A549 (cell line): ENCODE measurements around the gene DEDD2. TPM values are rescaled to one million over a fixed set of nuclear protein-coding genes. Genes with fewer than 3 reads are reported as not detected.

Experiments
- ATAC-seq, 2 experiments: fragments of 200-7000 bp in 1 of 2; fragments of >200 bp in 1 of 2; cut with Nextera tagmentation in 1 of 2; cut with Tn5 transposase in 1 of 2; 3 replicates each; pipeline versions ENCODE4 v1.8.0 to v1.9.1; 2018 to 2020; ENCODE audit warnings: mild to moderate bottlenecking in 1 of 2, moderate library complexity in 1 of 2
- CTCF ChIA-PET: fragments of 300-600 bp; sonication (Branson Sonifier 250); formaldehyde crosslinking; extraction: SDS; loops from one replicate; lab custom pipeline; 2021; ENCODE audit warnings: antibody characterized with exemption, inconsistent platforms; lab: Yijun Ruan, JAX
- POLR2A ChIA-PET: fragments of 350-600 bp; formaldehyde crosslinking; extraction: SDS; loops from one replicate; lab custom pipeline; 2021; ENCODE audit warnings: antibody characterized with exemption, inconsistent platforms; lab: Yijun Ruan, JAX
- DNase-seq, 2 experiments: peaks; one replicate each; pipeline versions ENCODE4 v3.0.0 to v3.0.0-alpha.2; 2011 to 2016; ENCODE audit warnings: low read depth in 1 of 2, low spot score in 1 of 2
- FAIRE-seq: peaks from 2 replicates; lab custom pipeline; 2011; peaks lifted over from hg19 to GRCh38; lab: Jason Lieb, UNC
- H3K27ac ChIP-seq, 2 experiments: fragments of >200 bp; sonication (Bioruptor Twin); formaldehyde crosslinking; 3 replicates each; pipeline ENCODE4 v1.5.1; 2016 to 2017
- H3K4me1 ChIP-seq: fragments of >200 bp; sonication (Bioruptor Twin); formaldehyde crosslinking; 3 replicates; pipeline ENCODE4 v1.6.1; 2016
- H3K4me2 ChIP-seq: fragments of >200 bp; sonication (Bioruptor Twin); formaldehyde crosslinking; 3 replicates; pipeline ENCODE4 v1.6.1; 2016
- H3K4me3 ChIP-seq: fragments of >200 bp; sonication (Bioruptor Twin); formaldehyde crosslinking; 3 replicates; pipeline ENCODE4 v1.5.1; 2016
- H3K9me3 ChIP-seq: fragments of >200 bp; sonication (Bioruptor Twin); formaldehyde crosslinking; 3 replicates; pipeline ENCODE4 v1.6.1; 2016
- CBX2 ChIP-seq: fragments of 200-600 bp; sonication (generic); IDR thresholded peaks from 2 replicates; pipeline ENCODE4 v1.6.1; 2016; ENCODE audit warnings: low read depth, mild to moderate bottlenecking, borderline replicate concordance
- CEBPB ChIP-seq, 2 experiments: fragments of >200 bp in 1 of 2; sonication (Bioruptor Twin) in 1 of 2; formaldehyde crosslinking in 1 of 2; IDR thresholded peaks; 2 replicates each; pipeline ENCODE4 v1.6.1; 2012 to 2016
- CHD2 ChIP-seq: fragments of 150-350 bp; IDR thresholded peaks from 2 replicates; pipeline ENCODE4 v1.6.1; 2014; ENCODE audit warnings: low read length; ENCODE audit not compliant: partially characterized antibody
- EHF ChIP-seq: fragments of 250-450 bp; sonication (Bioruptor Pico); IDR thresholded peaks from 2 replicates; pipeline ENCODE4 v1.5.0; 2020; ENCODE audit warnings: mild to moderate bottlenecking
- ELK1 ChIP-seq: fragments of 150-350 bp; IDR thresholded peaks from 2 replicates; pipeline ENCODE4 v1.6.1; 2014; ENCODE audit warnings: low read depth, mild to moderate bottlenecking, low read length
- EP300 ChIP-seq, 2 experiments: fragments of >200 bp; sonication (Bioruptor Twin); formaldehyde crosslinking; IDR thresholded peaks; 2 replicates in 1 of 2; 3 replicates in 1 of 2; pipeline ENCODE4 v1.6.1; 2016 to 2017
- FOSB ChIP-seq: fragments of 250-450 bp; sonication (Bioruptor Pico); IDR thresholded peaks from 2 replicates; pipeline ENCODE4 v1.5.0; 2020; ENCODE audit warnings: mild to moderate bottlenecking, moderate library complexity
- FOXS1 ChIP-seq: fragments of 250-450 bp; sonication (Bioruptor Pico); IDR thresholded peaks from 2 replicates; pipeline ENCODE4 v1.5.0; 2020; ENCODE audit warnings: mild to moderate bottlenecking, moderate library complexity
- GATA3 ChIP-seq: IDR thresholded peaks from 2 replicates; pipeline ENCODE4 v1.6.1; 2012; ENCODE audit warnings: borderline replicate concordance
- HEYL ChIP-seq: fragments of 250-450 bp; sonication (Bioruptor Pico); IDR thresholded peaks from 2 replicates; pipeline ENCODE4 v1.8.0; 2021; ENCODE audit warnings: mild to moderate bottlenecking, moderate library complexity
- JUN ChIP-seq, 2 experiments: fragments of >200 bp; sonication (Bioruptor Twin); formaldehyde crosslinking; IDR thresholded peaks; 2 replicates in 1 of 2; 3 replicates in 1 of 2; pipeline ENCODE4 v1.6.1; 2016 to 2017
- JUNB ChIP-seq: fragments of >200 bp; sonication (Bioruptor Twin); formaldehyde crosslinking; IDR thresholded peaks from 2 replicates; pipeline ENCODE4 v1.6.1; 2016
- KDM5A ChIP-seq: fragments of 200-600 bp; sonication (generic); IDR thresholded peaks from 2 replicates; pipeline ENCODE4 v1.6.1; 2016; ENCODE audit warnings: antibody characterized with exemption, mild to moderate bottlenecking
- MAFK ChIP-seq: fragments of 450-650 bp; IDR thresholded peaks from 2 replicates; pipeline ENCODE4 v1.6.1; 2014; ENCODE audit not compliant: partially characterized antibody
- MYC ChIP-seq: IDR thresholded peaks from 2 replicates; pipeline ENCODE4 v1.6.1; 2012; ENCODE audit warnings: mild to moderate bottlenecking, inconsistent platforms, low read length, improper control_type of control experiment, borderline replicate concordance
- PBX3 ChIP-seq: IDR thresholded peaks from 2 replicates; pipeline ENCODE4 v1.6.1; 2012
- POLR2A ChIP-seq: IDR thresholded peaks from 2 replicates; pipeline ENCODE4 v1.6.1; 2012; ENCODE audit warnings: mild to moderate bottlenecking, low read length
- RARB ChIP-seq: fragments of 250-450 bp; sonication (Bioruptor Pico); IDR thresholded peaks from 2 replicates; pipeline ENCODE4 v1.8.0; 2021; ENCODE audit warnings: mild to moderate bottlenecking, moderate library complexity
- RCOR1 ChIP-seq: fragments of 150-350 bp; IDR thresholded peaks from 2 replicates; pipeline ENCODE4 v1.6.1; 2014; ENCODE audit warnings: antibody characterized with exemption, low read length, low read depth
- RFX5 ChIP-seq: fragments of 450-650 bp; IDR thresholded peaks from 2 replicates; pipeline ENCODE4 v1.7.1; 2014; ENCODE audit warnings: antibody characterized with exemption, mild to moderate bottlenecking, moderate library complexity
- RNF2 ChIP-seq: fragments of 200-600 bp; sonication (generic); IDR thresholded peaks from 2 replicates; pipeline ENCODE4 v1.6.1; 2016; ENCODE audit warnings: low read depth, mild to moderate bottlenecking, antibody characterized with exemption, moderate library complexity, borderline replicate concordance
- TFCP2L1 ChIP-seq: fragments of 250-450 bp; sonication (Bioruptor Pico); IDR thresholded peaks from 2 replicates; pipeline ENCODE4 v1.5.0; 2021; ENCODE audit warnings: mild to moderate bottlenecking
- TP53 ChIP-seq: fragments of 250-450 bp; sonication (Bioruptor Pico); IDR thresholded peaks from 2 replicates; pipeline ENCODE4 v1.5.0; 2021; ENCODE audit warnings: mild to moderate bottlenecking, moderate library complexity
- ZFP36 ChIP-seq: fragments of 450-650 bp; IDR thresholded peaks from 2 replicates; pipeline ENCODE4 v1.6.1; 2014; ENCODE audit warnings: borderline replicate concordance; ENCODE audit not compliant: partially characterized antibody
- ZNF302 ChIP-seq: fragments of 250-450 bp; sonication (Bioruptor Pico); IDR thresholded peaks from 2 replicates; pipeline ENCODE4 v1.9.0; 2021; ENCODE audit warnings: inconsistent platforms, mild to moderate bottlenecking, moderate library complexity
- WGBS: methylation state at CpG from one replicate; pipeline ENCODE4 v1.1.6; 2017; ENCODE audit errors: missing lambda C conversion rate; 5-methylcytosine and 5-hydroxymethylcytosine counted together
- polyA plus RNA-seq, 4 experiments: library from polyadenylated mRNA; depleted of rRNA in 3 of 4; stranded (reverse); fragments of >200 nt; fragmentation: RNase III in 1 of 4; extraction: RNeasy Plus Mini Kit Qiagen cat#74134 plus additional on column Dnase treatment in 1 of 4; gene quantifications; 2 replicates in 3 of 4; 3 replicates in 1 of 4; pipeline ENCODE4 v1.2.3, GENCODE V29; 2011 to 2017
- TF ChIP-seq, protein P1 (sequence below): IDR thresholded peaks from 2 replicates; pipeline ENCODE4 v1.6.1; 2012
- TF ChIP-seq, protein P2 (sequence below): fragments of >200 bp; sonication (Bioruptor Twin); formaldehyde crosslinking; IDR thresholded peaks from 2 replicates; pipeline ENCODE4 v1.6.1; 2016

DEDD2 gene
- polyA plus RNA-seq, 2 of the 4 experiments (the other 2 are of a cell fraction) = 30.8 to 54.1 TPM

DNA sequence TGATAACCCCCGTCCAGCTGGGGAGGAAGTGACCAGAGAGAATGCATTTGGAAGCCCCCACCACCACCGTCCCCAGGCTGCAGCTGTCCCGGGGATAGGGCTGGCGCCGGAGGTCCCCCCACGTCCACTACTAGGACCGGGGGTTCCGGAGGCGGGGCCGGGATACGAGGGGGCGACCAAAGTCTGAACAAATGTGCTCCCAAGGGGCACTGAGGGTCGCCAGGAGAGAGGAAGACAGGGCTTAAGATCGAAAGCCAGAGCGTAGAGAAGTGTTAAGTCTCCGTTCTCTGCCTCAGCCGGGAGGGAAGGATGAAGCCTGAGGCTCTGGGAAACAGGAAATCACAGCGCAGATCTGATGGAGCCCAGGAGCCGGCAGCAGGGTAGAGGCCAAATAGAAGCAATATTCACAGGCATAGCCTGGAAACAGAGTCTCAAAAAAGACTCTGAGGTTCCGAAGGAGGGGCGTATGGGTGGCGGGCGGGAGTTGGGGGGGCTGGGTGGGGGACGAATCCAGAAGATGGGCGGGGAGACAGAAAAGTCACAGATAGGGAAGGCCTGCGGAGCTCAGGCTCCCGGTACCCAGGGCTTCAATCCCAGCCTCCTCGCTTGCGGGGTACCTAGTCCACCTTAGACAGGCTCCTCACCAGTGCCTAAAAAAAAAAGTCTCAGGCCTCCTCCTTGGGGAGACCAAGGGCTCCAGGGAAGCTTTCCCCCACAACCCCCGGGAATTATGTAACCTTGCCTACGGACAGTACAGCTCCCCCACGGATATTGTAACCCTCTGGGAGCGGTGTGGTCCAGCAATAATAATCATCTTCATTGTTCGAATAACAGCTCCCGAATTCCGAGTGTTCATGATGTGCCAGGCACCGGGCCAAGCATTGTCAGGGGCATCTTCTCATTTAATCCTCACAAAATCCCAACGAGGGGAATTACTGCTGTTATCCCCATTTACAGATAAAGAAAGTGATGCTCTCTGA is 38.6 kb upstream of the DEDD2 start:
- 6% methylated on average over 35 of the region's 38 CpGs for WGBS
- peak overlapping the region; percentile 94 for H3K4me3 ChIP-seq
- H3K4me1 ChIP-seq = peaks cover 37% of the 10 kb centered on the region
- peak; percentile 91 for FAIRE-seq
- POLR2A ChIA-PET = interaction anchor here (0.7 to 2.1 kb wide), 7 partner anchors 10 to 180 kb away, joined by 3 to 17 read pairs (median 3); partner anchors contain the start of genes GSK3A and ZNF574
- H3K9me3 ChIP-seq = no peaks in the 10 kb centered on the region
- no peak for TF ChIP-seq MAFK
- no peak for TF ChIP-seq KDM5A
- TF ChIP-seq TP53 (CRISPR knock-in tag) = peak; percentile 30; the same call in 1 of the 2 replicates
- TF ChIP-seq JUN (IDR thresholded peaks at IDR 0.05) = peak; percentile 31 to 33; a peak in 3 of 5 replicates
- no peak for TF ChIP-seq GATA3
- TF ChIP-seq ELK1 = 0 out of 2 replicates have a peak, but pooled peaks have one; percentile 19
- TF ChIP-seq JUNB = no peak
- no peak; the same call in 1 of the 2 replicates for TF ChIP-seq RFX5
- TF ChIP-seq EHF (CRISPR knock-in tag) = no peak
- no peak for TF ChIP-seq MYC
- TF ChIP-seq CEBPB (IDR thresholded peaks at IDR 0.05) = peak in 1 of 2 experiments; percentile 65; a peak in 2 of 4 replicates
- TF ChIP-seq CHD2 = no peak
- no peak for TF ChIP-seq PBX3
- TF ChIP-seq EP300 (IDR thresholded peaks at IDR 0.05) = no peak
- no peak for TF ChIP-seq ZFP36
- TF ChIP-seq POLR2A = peak; percentile 29; the same call in 1 of the 2 replicates
- no peak for TF ChIP-seq RNF2
- no peak for TF ChIP-seq TFCP2L1 (CRISPR knock-in tag)
- TF ChIP-seq, protein P1, sequence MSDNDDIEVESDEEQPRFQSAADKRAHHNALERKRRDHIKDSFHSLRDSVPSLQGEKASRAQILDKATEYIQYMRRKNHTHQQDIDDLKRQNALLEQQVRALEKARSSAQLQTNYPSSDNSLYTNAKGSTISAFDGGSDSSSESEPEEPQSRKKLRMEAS = peak; percentile 18; the same call in 1 of the 2 replicates
- TF ChIP-seq CBX2 = no peak
- TF ChIP-seq RCOR1 = peak; percentile 32; the same call in 1 of the 2 replicates
- ATAC-seq = peak; percentile 37 to 61
- CTCF ChIA-PET = interaction anchor here (0.6 to 5.4 kb wide), 14 partner anchors 9 to 165 kb away, joined by 3 to 82 read pairs (median 4); partner anchors contain the start of genes GSK3A, PAFAH1B3 and POU2F2
- DNase-seq = peak; percentile 80 to 84
- peak overlapping the region; percentile 94 to 96 for H3K27ac ChIP-seq
- peak overlapping the region; percentile 92 for H3K4me2 ChIP-seq

DNA sequence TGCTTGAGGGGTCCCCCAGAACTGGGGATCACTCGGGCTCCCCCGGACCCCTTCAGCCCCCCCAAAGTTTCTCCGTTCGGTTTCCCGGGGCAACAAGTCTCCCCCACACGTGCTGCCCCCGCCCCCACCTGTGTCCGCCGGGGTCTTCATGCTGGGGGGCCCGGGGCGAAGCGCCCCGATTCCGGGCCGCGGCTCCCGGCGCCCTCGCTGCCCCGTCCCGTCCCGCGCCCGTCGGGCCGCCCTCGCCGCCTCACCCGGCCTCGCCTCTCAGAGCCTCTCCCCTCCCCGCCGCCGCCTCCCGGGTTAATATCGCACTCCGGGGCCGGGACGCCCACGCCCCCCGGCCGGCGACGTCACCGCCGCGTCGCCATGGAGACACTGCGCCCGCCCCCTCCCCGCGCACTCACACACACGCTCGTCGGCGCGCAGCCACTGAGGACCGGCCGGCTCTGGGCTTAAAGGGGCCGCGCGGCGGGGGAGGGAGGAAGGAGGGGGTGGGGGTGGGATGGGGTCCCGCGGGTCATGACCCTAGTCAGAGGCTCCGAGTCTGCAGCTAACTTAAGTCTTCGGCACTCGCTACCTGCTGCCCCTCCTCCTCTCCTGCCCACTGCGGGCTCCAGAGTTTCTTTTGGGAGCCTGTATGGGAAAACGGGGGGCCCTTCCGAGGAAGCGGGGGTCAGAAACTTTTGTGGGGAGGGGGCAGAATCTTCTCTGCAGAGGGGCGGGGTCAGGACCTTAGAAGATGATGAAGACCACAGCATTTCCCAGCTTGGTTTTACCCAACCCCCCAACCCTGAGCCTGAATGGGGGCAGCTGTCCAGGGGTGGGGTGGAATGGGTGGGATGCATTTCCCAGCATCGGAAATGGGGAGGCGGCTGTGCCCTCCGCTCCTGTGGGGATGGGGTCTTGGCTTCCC is 37.6 kb upstream of the DEDD2 start, which contains the start of gene ERF:
Gene ERF, minus strand, starts transcription at position 279 of the 916 bp plus-strand sequence. Its CDS starts 129 bp downstream, at position 150.
- Histone ChIP-seq H3K4me3 (peak within 1 kb of the TSS; percentile 94), H3K4me2 (peak within 1 kb of the TSS; percentile 92), H3K4me1 (peaks cover 47% of the 10 kb centered on the region), H3K27ac (peak within 1 kb of the TSS; percentile 94 to 96), H3K9me3 (no peaks in the 10 kb centered on the region)
- CTCF ChIA-PET = interaction anchor here (1.0 to 5.4 kb wide), 8 partner anchors 10 to 166 kb away, joined by 3 to 82 read pairs (median 6); partner anchors contain the start of genes GSK3A and POU2F2
- DNase-seq (peak; percentile 96 to 98), FAIRE-seq (no peak), ATAC-seq (peak; percentile 48 to 72)
- under 1% methylated on average over 14 of the region's 75 CpGs for WGBS
- POLR2A ChIA-PET = interaction anchor here (0.7 to 2.1 kb wide), 8 partner anchors 9 to 179 kb away, joined by 3 to 17 read pairs (median 3); partner anchors contain the start of genes GSK3A and ZNF574
- TF ChIP-seq HEYL (CRISPR knock-in tag) (no peak), FOSB (CRISPR knock-in tag) (no peak), CBX2 (no peak), RARB (CRISPR knock-in tag) (no peak), GATA3 (no peak; the same call in 1 of the 2 replicates), FOXS1 (no peak), TP53 (CRISPR knock-in tag) (peak; percentile 83; the same call in 1 of the 2 replicates), ZNF302 (CRISPR knock-in tag) (no peak), CEBPB (IDR thresholded peaks at IDR 0.05) (no peak), RNF2 (no peak), RCOR1 (no peak), EHF (CRISPR knock-in tag) (no peak)
- TF ChIP-seq, protein P2, sequence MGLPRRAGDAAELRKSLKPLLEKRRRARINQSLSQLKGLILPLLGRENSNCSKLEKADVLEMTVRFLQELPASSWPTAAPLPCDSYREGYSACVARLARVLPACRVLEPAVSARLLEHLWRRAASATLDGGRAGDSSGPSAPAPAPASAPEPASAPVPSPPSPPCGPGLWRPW = no peak
